CD8-positive, alpha-beta memory T cell (primary cell): ENCODE data around the gene VDR. TPM values are rescaled to one million over a fixed set of nuclear protein-coding genes. Genes with fewer than 3 reads are reported as not detected.

ENCODE experiments used
- CTCF ChIA-PET: fragments of 350-600 bp; sonication (Branson Sonifier 250); formaldehyde crosslinking; loops from one replicate; lab custom pipeline; 2021; ENCODE audit warnings: antibody characterized with exemption; lab: Charles Lee
- POLR2A ChIA-PET: fragments of 350-600 bp; sonication (Branson Sonifier 250); formaldehyde crosslinking; loops from one replicate; lab custom pipeline; 2021; ENCODE audit warnings: antibody characterized with exemption; lab: Charles Lee
- DNase-seq, 5 donors: peaks; one replicate each; pipeline versions ENCODE4 v3.0.0 to v3.0.0-alpha.2; 2020 to 2022; ENCODE audit warnings: mixed read lengths in 1 of 5
- H3K27ac ChIP-seq: one replicate; pipeline ENCODE4 v1.7.0; 2013; ENCODE audit warnings: low read depth, mild to moderate bottlenecking, low read length, moderate library complexity
- H3K27me3 ChIP-seq: 2 replicates; pipeline ENCODE4 v1.7.0; 2013; ENCODE audit warnings: low read length, mild to moderate bottlenecking; ENCODE audit not compliant: insufficient read depth, poor library complexity, severe bottlenecking
- H3K36me3 ChIP-seq: 2 replicates; pipeline ENCODE4 v1.7.0; 2013; ENCODE audit warnings: mild to moderate bottlenecking, low read length, moderate library complexity; ENCODE audit not compliant: insufficient read depth
- H3K4me1 ChIP-seq: 2 replicates; pipeline ENCODE4 v1.7.0; 2013; ENCODE audit warnings: mild to moderate bottlenecking, low read length, moderate library complexity; ENCODE audit not compliant: insufficient read depth
- H3K4me3 ChIP-seq: 2 replicates; pipeline ENCODE4 v1.7.0; 2013; ENCODE audit warnings: mild to moderate bottlenecking, low read length
- H3K9me3 ChIP-seq: 2 replicates; pipeline ENCODE4 v1.7.0; 2013; ENCODE audit warnings: mild to moderate bottlenecking, low read length
- H3K27ac Mint-ChIP-seq, 8 donors: one replicate each; pipeline ENCODE4 v1.8.0; 2020 to 2021; ENCODE audit warnings: mixed read lengths in 8 of 8, mild to moderate bottlenecking in 6 of 8, inconsistent platforms in 3 of 8, moderate library complexity in 3 of 8
- H3K27me3 Mint-ChIP-seq, 2 donors: one replicate each; pipeline ENCODE4 v1.8.0; 2020 to 2021; ENCODE audit warnings: mixed read lengths in 2 of 2, mild to moderate bottlenecking in 1 of 2, moderate library complexity in 1 of 2
- H3K36me3 Mint-ChIP-seq, 3 donors: one replicate each; pipeline ENCODE4 v1.8.0; 2020 to 2021; ENCODE audit warnings: mixed read lengths in 3 of 3, inconsistent platforms in 1 of 3, mild to moderate bottlenecking in 1 of 3
- H3K4me1 Mint-ChIP-seq, 3 donors: one replicate each; pipeline ENCODE4 v1.8.0; 2020 to 2021; ENCODE audit warnings: mixed read lengths in 3 of 3, inconsistent platforms in 1 of 3, mild to moderate bottlenecking in 1 of 3
- H3K4me3 Mint-ChIP-seq, 7 donors: one replicate each; pipeline ENCODE4 v1.8.0; 2020 to 2021; ENCODE audit warnings: mixed read lengths in 7 of 7, mild to moderate bottlenecking in 6 of 7, moderate library complexity in 4 of 7, inconsistent platforms in 2 of 7
- H3K9me3 Mint-ChIP-seq, 5 donors: one replicate each; pipeline ENCODE4 v1.8.0; 2020 to 2022; ENCODE audit warnings: mixed read lengths in 5 of 5, mild to moderate bottlenecking in 3 of 5, moderate library complexity in 2 of 5, inconsistent platforms in 1 of 5
- polyA plus RNA-seq: library from polyadenylated mRNA; unstranded; fragments of 300-500 nt; fragmentation: Illumina TruSeq; gene quantifications from one replicate; pipeline ENCODE4 v1.2.3, GENCODE V29; 2021
- total RNA-seq, 2 experiments: library from RNA; stranded (reverse); gene quantifications; one replicate each; pipeline ENCODE4 v1.2.3, GENCODE V29; 2021

Gene VDR
- total and polyA plus RNA-seq, 3 experiments from 2014 or later = 0.54 to 83.4 (median 79.6) TPM

GRCh38 chr12:47896633-47897032 is 8.2 kb downstream of the VDR start:
- Mint-ChIP-seq H3K36me3 (no peaks in the 10 kb centered on the region), H3K27ac (no peak overlapping the region), H3K27me3 (peaks cover 8 to 15% of the 10 kb centered on the region in 2 donors), H3K9me3 (no peaks in the 10 kb centered on the region), H3K4me1 (peaks cover 13 to 21% (median 15%) of the 10 kb centered on the region in 3 donors), H3K4me3 (no peak overlapping the region)
- Histone ChIP-seq H3K4me3 (no peak overlapping the region), H3K27ac (no peak overlapping the region), H3K36me3 (no peaks in the 10 kb centered on the region), H3K27me3 (no peaks in the 10 kb centered on the region), H3K4me1 (peaks cover 24% of the 10 kb centered on the region), H3K9me3 (no peaks in the 10 kb centered on the region)
- no peak for DNase-seq
- POLR2A ChIA-PET = no interaction called here
- CTCF ChIA-PET = interaction anchor here (1.0 kb wide), 1 partner anchor 12 kb away, joined by 3 read pairs; no protein-coding TSS in a partner anchor

GRCh38 chr12:47896022-47896421 is 8.8 kb downstream of the VDR start:
- H3K27ac ChIP-seq = no peak overlapping the region
- peaks cover 8 to 15% of the 10 kb centered on the region in 2 donors for H3K27me3 Mint-ChIP-seq
- H3K27ac Mint-ChIP-seq = no peak overlapping the region
- no peak overlapping the region for H3K4me3 Mint-ChIP-seq
- ChIA-PET POLR2A (no interaction called here), CTCF (interaction anchor here (1.0 to 1.1 kb wide), 2 partner anchors 9 to 11 kb away, joined by 3 to 5 read pairs; partner anchors contain the start of gene VDR)
- H3K27me3 ChIP-seq = no peaks in the 10 kb centered on the region
- no peaks in the 10 kb centered on the region for H3K36me3 Mint-ChIP-seq
- no peak overlapping the region for H3K4me3 ChIP-seq
- no peaks in the 10 kb centered on the region for H3K9me3 Mint-ChIP-seq
- peaks cover 18% of the 10 kb centered on the region for H3K4me1 ChIP-seq
- no peaks in the 10 kb centered on the region for H3K9me3 ChIP-seq
- peaks cover 7 to 15% (median 9%) of the 10 kb centered on the region in 3 donors for H3K4me1 Mint-ChIP-seq
- no peaks in the 10 kb centered on the region for H3K36me3 ChIP-seq
- no peak for DNase-seq

DNA sequence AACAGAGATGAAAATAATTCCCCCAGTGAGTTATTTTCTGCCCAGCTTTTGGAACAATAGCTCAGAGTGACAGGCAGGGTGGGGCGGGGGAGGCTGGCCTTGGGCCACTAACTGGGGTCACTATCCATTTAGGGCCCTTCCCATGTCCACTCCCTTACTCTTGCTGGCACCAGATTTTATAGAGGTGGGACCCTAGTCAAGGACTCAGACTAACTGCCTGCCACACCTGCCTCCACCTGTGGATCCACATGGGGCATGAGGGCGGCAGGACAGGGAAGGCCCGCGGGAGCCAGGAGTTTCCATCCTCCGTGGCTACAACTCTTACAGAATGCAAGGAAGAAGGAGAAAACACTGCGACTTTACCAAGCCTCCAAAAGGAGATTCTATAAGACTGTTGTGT is 10.1 kb downstream of the VDR start:
- H3K4me1 Mint-ChIP-seq = peaks cover 0 to 3% (median 2%) of the 10 kb centered on the region in 3 donors
- H3K4me3 Mint-ChIP-seq = no peak overlapping the region
- CTCF ChIA-PET = interaction anchor here (1.9 kb wide), 1 partner anchor 10 kb away, joined by 9 read pairs; the partner anchor contains the start of gene VDR
- H3K4me3 ChIP-seq = no peak overlapping the region
- no peak overlapping the region for H3K27ac Mint-ChIP-seq
- H3K9me3 ChIP-seq = no peaks in the 10 kb centered on the region
- H3K36me3 Mint-ChIP-seq = no peaks in the 10 kb centered on the region
- H3K27ac ChIP-seq = no peak overlapping the region
- no peak for DNase-seq
- peaks cover 4% of the 10 kb centered on the region for H3K4me1 ChIP-seq
- POLR2A ChIA-PET = interaction anchor here (0.6 kb wide), 1 partner anchor 1007 kb away, joined by 6 read pairs; no protein-coding TSS in a partner anchor
- no peaks in the 10 kb centered on the region for H3K9me3 Mint-ChIP-seq
- H3K36me3 ChIP-seq = no peaks in the 10 kb centered on the region
- no peaks in the 10 kb centered on the region for H3K27me3 ChIP-seq
- peaks cover 8 to 15% of the 10 kb centered on the region in 2 donors for H3K27me3 Mint-ChIP-seq

DNA sequence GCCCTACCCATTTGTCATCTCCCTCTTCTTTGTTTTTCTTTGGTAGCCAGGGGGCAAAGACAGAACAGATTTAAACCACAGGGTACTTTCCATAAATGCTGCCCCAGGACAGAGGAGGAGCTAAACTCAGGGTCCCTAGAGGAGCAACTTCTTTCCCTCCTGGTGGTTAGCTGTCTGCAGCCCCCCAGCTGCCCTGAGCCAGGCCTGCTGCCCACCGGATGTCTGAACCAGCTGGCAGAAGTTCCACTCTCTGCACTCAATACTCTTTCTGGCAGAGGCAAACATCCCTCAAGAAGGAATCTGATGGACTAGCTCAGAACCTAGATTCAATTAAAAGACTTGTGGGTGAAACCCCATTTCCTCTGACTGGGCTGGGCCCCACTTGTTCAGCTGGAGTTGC is 10.7 kb downstream of the VDR start:
- Histone ChIP-seq H3K27me3 (no peaks in the 10 kb centered on the region), H3K4me3 (no peak overlapping the region), H3K36me3 (no peaks in the 10 kb centered on the region), H3K9me3 (no peaks in the 10 kb centered on the region), H3K27ac (no peak overlapping the region), H3K4me1 (peaks cover 3% of the 10 kb centered on the region)
- H3K4me3 Mint-ChIP-seq = no peak overlapping the region
- H3K9me3 Mint-ChIP-seq = no peaks in the 10 kb centered on the region
- peaks cover 4 to 6% (median 5%) of the 10 kb centered on the region in 3 donors for H3K4me1 Mint-ChIP-seq
- H3K27me3 Mint-ChIP-seq = peaks cover 8 to 15% of the 10 kb centered on the region in 2 donors
- DNase-seq = no peak
- ChIA-PET CTCF (interaction anchor here (1.9 kb wide), 1 partner anchor 11 kb away, joined by 9 read pairs; the partner anchor contains the start of gene VDR), POLR2A (no interaction called here)
- H3K27ac Mint-ChIP-seq = peak overlapping the region in 1 of 8 donors; percentile 72
- H3K36me3 Mint-ChIP-seq = no peaks in the 10 kb centered on the region

GRCh38 chr12:47892819-47893218 is 12.0 kb downstream of the VDR start:
- Histone ChIP-seq H3K36me3 (no peaks in the 10 kb centered on the region), H3K4me1 (peaks cover 7% of the 10 kb centered on the region), H3K9me3 (no peaks in the 10 kb centered on the region), H3K27me3 (no peaks in the 10 kb centered on the region), H3K27ac (no peak overlapping the region), H3K4me3 (no peak overlapping the region)
- CTCF ChIA-PET = interaction anchor here (1.9 kb wide), 1 partner anchor 12 kb away, joined by 9 read pairs; the partner anchor contains the start of gene VDR
- Mint-ChIP-seq H3K36me3 (no peaks in the 10 kb centered on the region), H3K4me1 (peaks cover 6 to 13% (median 12%) of the 10 kb centered on the region in 3 donors), H3K27ac (peak overlapping the region in 1 of 8 donors; percentile 87), H3K4me3 (no peak overlapping the region), H3K9me3 (no peaks in the 10 kb centered on the region), H3K27me3 (peaks cover 8 to 14% of the 10 kb centered on the region in 2 donors)
- POLR2A ChIA-PET = no interaction called here
- no peak for DNase-seq

DNA sequence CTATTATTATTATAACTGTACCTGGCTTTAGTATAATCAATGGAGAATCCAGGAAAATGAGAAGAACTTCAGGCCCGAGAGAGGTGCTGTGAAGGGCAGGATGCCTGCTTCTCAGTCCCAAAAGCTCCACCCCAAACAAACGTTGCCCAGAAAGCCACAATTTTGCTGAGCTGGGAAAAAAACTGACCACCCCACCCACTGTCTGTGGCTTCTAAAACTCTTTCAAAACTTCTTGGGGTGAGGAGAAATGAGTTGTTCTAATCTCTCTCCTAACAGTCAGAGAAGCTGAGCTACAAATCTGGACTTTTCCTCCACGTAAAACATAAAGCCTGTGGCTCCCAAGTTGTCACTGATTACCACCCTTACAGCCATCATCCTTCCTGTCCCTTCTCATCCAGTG is 13.4 kb downstream of the VDR start:
- no peaks in the 10 kb centered on the region for H3K9me3 Mint-ChIP-seq
- H3K36me3 Mint-ChIP-seq = no peaks in the 10 kb centered on the region
- no peak overlapping the region for H3K27ac Mint-ChIP-seq
- no peak overlapping the region for H3K4me3 Mint-ChIP-seq
- ChIA-PET CTCF (interaction anchor here (0.9 kb wide), 1 partner anchor 9 kb away, joined by 3 read pairs; no protein-coding TSS in a partner anchor), POLR2A (no interaction called here)
- no peak for DNase-seq
- Histone ChIP-seq H3K4me1 (peaks cover 7% of the 10 kb centered on the region), H3K4me3 (no peak overlapping the region), H3K27me3 (no peaks in the 10 kb centered on the region), H3K36me3 (no peaks in the 10 kb centered on the region), H3K27ac (no peak overlapping the region), H3K9me3 (no peaks in the 10 kb centered on the region)
- H3K27me3 Mint-ChIP-seq = peaks cover 5 to 11% of the 10 kb centered on the region in 2 donors
- peaks cover 7 to 15% (median 14%) of the 10 kb centered on the region in 3 donors for H3K4me1 Mint-ChIP-seq

- no peaks in the 10 kb centered on the region for H3K36me3 Mint-ChIP-seq
- Histone ChIP-seq H3K27ac (no peak overlapping the region), H3K27me3 (no peaks in the 10 kb centered on the region), H3K36me3 (no peaks in the 10 kb centered on the region), H3K9me3 (no peaks in the 10 kb centered on the region), H3K4me1 (peaks cover 23% of the 10 kb centered on the region), H3K4me3 (no peak overlapping the region)
- peaks cover 17 to 38% (median 36%) of the 10 kb centered on the region in 3 donors for H3K4me1 Mint-ChIP-seq
- DNase-seq = no peak
- no peaks in the 10 kb centered on the region for H3K9me3 Mint-ChIP-seq
- peak overlapping the region in 5 of 8 donors; percentile 56 to 84 (median 60) for H3K27ac Mint-ChIP-seq
- H3K27me3 Mint-ChIP-seq = peaks cover 0 to 6% of the 10 kb centered on the region in 2 donors
- ChIA-PET POLR2A (no interaction called here), CTCF (interaction anchor here (1.2 to 1.5 kb wide), 3 partner anchors 9 to 174 kb away, joined by 3 to 4 read pairs (median 4); partner anchors contain the start of gene VDR)
- H3K4me3 Mint-ChIP-seq = no peak overlapping the region
Observed at GRCh38 chr12:47889040-47889439, 15.8 kb downstream of the VDR start.

DNA sequence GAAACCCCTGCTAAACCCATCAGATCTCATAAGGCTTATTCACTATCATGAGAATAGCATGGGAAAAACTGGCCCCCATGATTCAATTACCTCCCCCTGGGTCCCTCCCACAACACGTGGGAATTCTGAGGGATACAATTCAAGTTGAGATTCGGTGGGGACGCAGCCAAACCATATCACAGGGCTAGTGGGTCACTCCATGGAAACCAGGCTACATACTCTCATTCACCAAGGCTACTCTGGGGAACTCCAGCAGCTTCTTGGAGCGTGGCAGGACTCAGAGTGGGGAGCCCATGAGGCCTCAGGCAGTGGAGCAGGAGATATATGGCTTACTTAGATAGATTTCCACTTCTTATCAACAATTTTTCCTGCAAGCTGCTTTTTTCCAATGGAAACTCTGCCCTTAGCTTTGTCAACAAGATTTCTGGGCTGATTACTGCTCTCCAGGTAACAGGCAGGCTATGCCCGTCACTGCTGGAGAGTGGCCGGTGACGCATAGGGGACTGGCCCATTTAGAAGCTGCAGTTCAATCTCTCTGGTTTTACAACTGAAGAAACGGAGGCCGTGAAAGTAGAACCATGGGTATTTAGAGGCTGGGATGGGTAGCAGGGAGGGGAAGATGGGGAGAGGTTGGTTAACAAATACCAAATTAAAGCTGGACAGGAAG is 16.5 kb downstream of the VDR start:
- Histone ChIP-seq H3K27me3 (no peaks in the 10 kb centered on the region), H3K36me3 (no peaks in the 10 kb centered on the region), H3K4me3 (no peak overlapping the region), H3K9me3 (no peaks in the 10 kb centered on the region), H3K4me1 (peaks cover 31% of the 10 kb centered on the region), H3K27ac (no peak overlapping the region)
- Mint-ChIP-seq H3K9me3 (no peaks in the 10 kb centered on the region), H3K4me3 (no peak overlapping the region), H3K27me3 (peaks cover 0 to 6% of the 10 kb centered on the region in 2 donors), H3K4me1 (peaks cover 21 to 46% (median 42%) of the 10 kb centered on the region in 3 donors), H3K27ac (peak overlapping the region in 5 of 8 donors; percentile 10 to 62 (median 42)), H3K36me3 (no peaks in the 10 kb centered on the region)
- no peak for DNase-seq
- POLR2A ChIA-PET = no interaction called here
- CTCF ChIA-PET = interaction anchor here (1.2 to 1.5 kb wide), 2 partner anchors 17 to 173 kb away, joined by 3 to 4 read pairs; partner anchors contain the start of gene VDR
